Heart left ventricle (tissue), 13 donors: Measurements from ENCODE around the gene CNRIP1.

Experiments
- POLR2A ChIP-seq, 2 donors: fragments of 450-650 bp; IDR thresholded peaks; one replicate each; pipeline ENCODE4 v1.6.1; 2017; ENCODE audit warnings: antibody characterized with exemption in 2 of 2, mild to moderate bottlenecking in 2 of 2, moderate library complexity in 2 of 2
- TF ChIP-seq, protein P1 (sequence below), 12 donors: fragments of 200-600 bp; sonication (generic) in 4 of 12; IDR thresholded peaks; one replicate each; pipeline versions ENCODE4 v1.5.0 to v1.8.0; 2018 to 2022; ENCODE audit warnings: antibody characterized with exemption in 12 of 12, mild to moderate bottlenecking in 5 of 12
- donor health status: ischemic (EF 13 %, LVEDD 7.1; RV severe dilation, severe dysfunction).
- donor health status: DM: no; HTN: yes; CAD: no.
- donor health status: DM: no; HTN: no; CAD: no.
- donor health status: ischemic (EF 25% LVEDD 6.9; RV normal size, moderate dysfunction).
- donor health status: ischemic (EF 25% LVEDD 5.7; RV mildly dilated, moderate dysfunction).
- donor health status: ischemic (EF 35%, LVEDD 5.7; RV mildly dilated, moderate dysfunction).
- donor health status: nonischemic (EF 11% LVEDD 7.7; RV severe dilation, severe dysfunction).
- donor health status: DM: yes; HTN: yes; CAD: no.
- donor health status: PGD.
- donor health status: ischemic (EF 29% LVEDD 5.4; RV normal size, mild dysfunction).
- donor health status: nonischemic (EF 23%, LVEDD 6.1; RV moderate dilation, normal function).

DNA sequence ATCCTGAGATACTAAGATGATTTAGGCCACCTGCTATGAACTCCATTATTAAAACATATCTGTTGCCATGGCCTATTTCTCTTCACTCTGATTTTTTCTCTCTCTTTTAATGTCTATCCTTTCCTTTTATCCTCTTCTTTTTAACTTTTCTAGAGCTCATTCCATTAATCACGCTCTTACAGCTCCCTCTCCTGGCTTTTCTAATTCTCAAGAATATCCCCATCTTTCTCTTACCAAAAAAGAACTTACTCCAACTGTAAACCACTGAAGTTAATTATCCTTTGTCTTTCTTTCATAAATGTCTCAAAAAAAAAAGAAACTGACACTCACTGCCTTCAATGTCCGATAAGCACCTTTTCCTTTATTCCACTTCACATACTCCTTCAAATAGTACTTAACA, 75.3 kb downstream of the CNRIP1 start:
- TF ChIP-seq, protein P1, sequence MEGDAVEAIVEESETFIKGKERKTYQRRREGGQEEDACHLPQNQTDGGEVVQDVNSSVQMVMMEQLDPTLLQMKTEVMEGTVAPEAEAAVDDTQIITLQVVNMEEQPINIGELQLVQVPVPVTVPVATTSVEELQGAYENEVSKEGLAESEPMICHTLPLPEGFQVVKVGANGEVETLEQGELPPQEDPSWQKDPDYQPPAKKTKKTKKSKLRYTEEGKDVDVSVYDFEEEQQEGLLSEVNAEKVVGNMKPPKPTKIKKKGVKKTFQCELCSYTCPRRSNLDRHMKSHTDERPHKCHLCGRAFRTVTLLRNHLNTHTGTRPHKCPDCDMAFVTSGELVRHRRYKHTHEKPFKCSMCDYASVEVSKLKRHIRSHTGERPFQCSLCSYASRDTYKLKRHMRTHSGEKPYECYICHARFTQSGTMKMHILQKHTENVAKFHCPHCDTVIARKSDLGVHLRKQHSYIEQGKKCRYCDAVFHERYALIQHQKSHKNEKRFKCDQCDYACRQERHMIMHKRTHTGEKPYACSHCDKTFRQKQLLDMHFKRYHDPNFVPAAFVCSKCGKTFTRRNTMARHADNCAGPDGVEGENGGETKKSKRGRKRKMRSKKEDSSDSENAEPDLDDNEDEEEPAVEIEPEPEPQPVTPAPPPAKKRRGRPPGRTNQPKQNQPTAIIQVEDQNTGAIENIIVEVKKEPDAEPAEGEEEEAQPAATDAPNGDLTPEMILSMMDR (IDR thresholded peaks at IDR 0.05), result peak in 7 of 12 donors; percentile 15 to 44 (median 33)
- TF ChIP-seq POLR2A (IDR thresholded peaks at IDR 0.05), result no peak
